Vagina (tissue), 2 donors: ENCODE data around the gene CROT. TPM values are rescaled to one million over a fixed set of nuclear protein-coding genes. Genes with fewer than 3 reads are reported as not detected.

ENCODE experiments used
- DNase-seq, 2 donors: peaks; one replicate each; pipeline ENCODE4 v3.0.0-alpha.2; 2017; ENCODE audit errors: extremely low spot score in 2 of 2
- H3K27ac ChIP-seq: fragments of 200-600 bp; sonication (generic); one replicate; pipeline ENCODE4 v1.5.1; 2019
- H3K27me3 ChIP-seq: fragments of 200-600 bp; sonication (generic); one replicate; pipeline ENCODE4 v1.5.1; 2019
- H3K36me3 ChIP-seq, 2 donors: fragments of 200-600 bp; sonication (generic); one replicate each; pipeline ENCODE4 v1.5.1; 2017 to 2019
- H3K4me1 ChIP-seq: fragments of 200-600 bp; sonication (generic); one replicate; pipeline ENCODE4 v1.5.1; 2019
- H3K4me3 ChIP-seq, 2 donors: fragments of 200-600 bp; sonication (generic); 1 replicate in 1 of 2; 2 replicates in 1 of 2; pipeline ENCODE4 v1.5.1; 2016 to 2019
- H3K9me3 ChIP-seq: fragments of 200-600 bp; sonication (generic); one replicate; pipeline ENCODE4 v1.5.1; 2019
- POLR2A ChIP-seq, 2 donors: fragments of 450-650 bp; IDR thresholded peaks; one replicate each; pipeline ENCODE4 v1.6.1; 2017; ENCODE audit warnings: antibody characterized with exemption in 2 of 2, mild to moderate bottlenecking in 2 of 2, moderate library complexity in 2 of 2
- POLR2AphosphoS5 ChIP-seq, 2 donors: sonication (generic); formaldehyde crosslinking; IDR thresholded peaks; one replicate each; pipeline ENCODE4 v1.9.0; 2017; ENCODE audit warnings: antibody characterized with exemption in 2 of 2, mild to moderate bottlenecking in 2 of 2, low read depth in 1 of 2; ENCODE audit not compliant: insufficient read depth in 1 of 2
- intact Hi-C: fragments of 100-400 bp; cut with DNase I; formaldehyde crosslinking; loops from one replicate; pipeline ENCODE4 v1.15.1; 2023
- total RNA-seq: library from RNA; depleted of rRNA; stranded (reverse); fragments of >200 nt; gene quantifications from one replicate; pipeline ENCODE4 v1.2.3, GENCODE V29; 2016
- TF ChIP-seq, protein P1 (sequence below), 3 experiments: fragments of 450-650 bp in 2 of 3; fragments of 200-600 bp in 1 of 3; sonication (generic) in 1 of 3; IDR thresholded peaks; one replicate each; pipeline ENCODE4 v1.5.1; 2017 to 2019; ENCODE audit warnings: antibody characterized with exemption in 3 of 3, mild to moderate bottlenecking in 2 of 3, moderate library complexity in 2 of 3

Gene CROT
- total RNA-seq, 1 donor from 2014 or later: 38.1 TPM

DNA sequence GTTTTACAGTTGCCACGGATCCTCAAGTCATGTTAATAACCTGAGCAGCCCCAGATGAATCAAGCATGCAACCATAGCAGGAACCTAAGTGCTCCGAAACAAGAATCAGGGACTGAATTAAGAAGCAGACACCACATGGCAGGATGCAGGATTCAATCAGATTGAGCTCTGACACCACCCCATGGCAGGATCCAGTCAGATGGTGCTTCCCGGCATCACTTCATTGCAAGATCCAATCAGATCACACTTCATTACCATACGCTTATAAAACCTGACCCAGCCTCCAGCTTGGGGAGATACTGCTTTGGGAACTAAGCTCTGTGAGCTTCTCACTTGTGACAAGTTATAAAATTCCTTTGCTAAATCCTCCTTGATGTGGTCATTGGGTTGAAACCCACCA is 74.7 kb downstream of the CROT start:
- no peaks in the 10 kb centered on the region for H3K36me3 ChIP-seq
- no peaks in the 10 kb centered on the region for H3K9me3 ChIP-seq
- DNase-seq: no peak
- no peaks in the 10 kb centered on the region for H3K4me1 ChIP-seq
- H3K4me3 ChIP-seq: no peak overlapping the region
- intact Hi-C loops: no loop called here
- no peak overlapping the region for H3K27ac ChIP-seq
- TF ChIP-seq, protein P1, sequence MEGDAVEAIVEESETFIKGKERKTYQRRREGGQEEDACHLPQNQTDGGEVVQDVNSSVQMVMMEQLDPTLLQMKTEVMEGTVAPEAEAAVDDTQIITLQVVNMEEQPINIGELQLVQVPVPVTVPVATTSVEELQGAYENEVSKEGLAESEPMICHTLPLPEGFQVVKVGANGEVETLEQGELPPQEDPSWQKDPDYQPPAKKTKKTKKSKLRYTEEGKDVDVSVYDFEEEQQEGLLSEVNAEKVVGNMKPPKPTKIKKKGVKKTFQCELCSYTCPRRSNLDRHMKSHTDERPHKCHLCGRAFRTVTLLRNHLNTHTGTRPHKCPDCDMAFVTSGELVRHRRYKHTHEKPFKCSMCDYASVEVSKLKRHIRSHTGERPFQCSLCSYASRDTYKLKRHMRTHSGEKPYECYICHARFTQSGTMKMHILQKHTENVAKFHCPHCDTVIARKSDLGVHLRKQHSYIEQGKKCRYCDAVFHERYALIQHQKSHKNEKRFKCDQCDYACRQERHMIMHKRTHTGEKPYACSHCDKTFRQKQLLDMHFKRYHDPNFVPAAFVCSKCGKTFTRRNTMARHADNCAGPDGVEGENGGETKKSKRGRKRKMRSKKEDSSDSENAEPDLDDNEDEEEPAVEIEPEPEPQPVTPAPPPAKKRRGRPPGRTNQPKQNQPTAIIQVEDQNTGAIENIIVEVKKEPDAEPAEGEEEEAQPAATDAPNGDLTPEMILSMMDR (IDR thresholded peaks at IDR 0.05): no peak
- TF ChIP-seq POLR2A (IDR thresholded peaks at IDR 0.05) (no peak), POLR2AphosphoS5 (IDR thresholded peaks at IDR 0.05; ENCODE audit: insufficient read depth in 1 of 2, low read depth in 1 of 2) (no peak)
- no peaks in the 10 kb centered on the region for H3K27me3 ChIP-seq

DNA sequence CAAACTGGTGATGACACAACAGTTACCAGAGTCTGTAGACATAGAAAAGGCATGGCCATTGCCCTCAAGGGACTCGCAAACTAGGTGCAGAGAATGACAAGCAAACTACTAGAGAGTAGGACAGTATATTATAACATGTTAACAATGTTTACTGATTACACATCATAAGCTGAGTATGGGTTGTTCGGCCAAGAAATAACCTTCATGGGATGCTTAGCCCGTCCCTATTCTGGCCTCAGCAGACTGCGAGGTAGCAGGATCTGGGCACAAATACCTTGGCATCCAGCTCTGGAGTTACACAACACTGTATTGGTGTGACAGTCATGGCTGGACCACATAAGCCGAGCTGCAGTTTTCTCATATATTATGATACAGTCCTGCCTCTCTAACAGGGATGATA is 78.6 kb downstream of the CROT start:
- Histone ChIP-seq H3K27me3 (no peaks in the 10 kb centered on the region), H3K9me3 (no peaks in the 10 kb centered on the region), H3K4me3 (no peak overlapping the region), H3K36me3 (no peaks in the 10 kb centered on the region), H3K4me1 (no peaks in the 10 kb centered on the region), H3K27ac (no peak overlapping the region)
- intact Hi-C loops: no loop called here
- DNase-seq: no peak
- TF ChIP-seq, protein P1 (IDR thresholded peaks at IDR 0.05): no peak
- TF ChIP-seq POLR2A (IDR thresholded peaks at IDR 0.05) (no peak), POLR2AphosphoS5 (IDR thresholded peaks at IDR 0.05; ENCODE audit: insufficient read depth in 1 of 2, low read depth in 1 of 2) (no peak)

DNA sequence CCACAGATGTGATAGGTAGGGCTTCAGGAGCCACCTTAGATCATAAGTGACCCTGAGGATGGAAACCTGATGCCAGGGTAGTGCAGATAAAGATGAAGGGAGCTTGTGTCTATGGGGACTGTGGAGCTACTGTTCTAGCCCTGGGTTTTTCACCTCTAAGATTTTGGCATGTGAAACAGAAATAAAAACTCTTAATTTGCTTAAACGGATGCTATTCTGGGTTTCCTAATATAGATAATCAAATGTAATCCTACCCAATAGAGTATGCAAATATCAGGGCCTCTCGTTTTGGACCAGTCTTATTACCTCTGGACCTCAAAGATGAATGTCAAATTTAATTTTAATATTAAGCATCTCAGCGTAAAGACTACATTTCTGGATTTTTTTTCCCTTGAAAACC is 80.7 kb downstream of the CROT start:
- H3K36me3 ChIP-seq: no peaks in the 10 kb centered on the region
- H3K4me1 ChIP-seq: no peaks in the 10 kb centered on the region
- no peaks in the 10 kb centered on the region for H3K9me3 ChIP-seq
- intact Hi-C loops: no loop called here
- no peaks in the 10 kb centered on the region for H3K27me3 ChIP-seq
- no peak overlapping the region for H3K4me3 ChIP-seq
- TF ChIP-seq, protein P1 (IDR thresholded peaks at IDR 0.05): no peak
- TF ChIP-seq POLR2A (IDR thresholded peaks at IDR 0.05) (no peak), POLR2AphosphoS5 (IDR thresholded peaks at IDR 0.05; ENCODE audit: insufficient read depth in 1 of 2, low read depth in 1 of 2) (no peak)
- H3K27ac ChIP-seq: no peak overlapping the region
- no peak for DNase-seq

DNA sequence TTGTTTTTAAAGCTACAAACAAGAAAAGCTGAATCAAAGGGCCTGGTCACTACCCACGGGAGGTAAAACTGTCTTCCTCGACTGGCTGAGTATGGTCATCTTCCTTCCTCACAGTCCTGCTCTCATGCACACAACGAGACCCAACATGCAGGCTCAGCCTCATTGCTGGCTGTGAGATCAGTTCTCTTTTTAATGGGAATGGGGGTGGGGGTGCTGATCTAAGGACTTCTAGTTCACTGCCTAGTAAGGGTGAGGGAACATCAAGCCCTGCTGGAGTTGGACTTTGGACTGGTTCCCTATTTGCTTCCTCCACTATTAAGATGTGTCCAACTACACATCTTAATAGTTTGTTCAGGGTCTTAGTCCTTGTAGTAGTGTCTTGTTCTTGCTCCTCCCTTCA is 81.8 kb downstream of the CROT start:
- Histone ChIP-seq H3K4me3 (no peak overlapping the region), H3K27me3 (no peaks in the 10 kb centered on the region), H3K36me3 (no peaks in the 10 kb centered on the region), H3K27ac (no peak overlapping the region), H3K9me3 (no peaks in the 10 kb centered on the region), H3K4me1 (no peaks in the 10 kb centered on the region)
- DNase-seq: no peak
- intact Hi-C loops: no loop called here
- TF ChIP-seq POLR2A (IDR thresholded peaks at IDR 0.05) (no peak), POLR2AphosphoS5 (IDR thresholded peaks at IDR 0.05; ENCODE audit: insufficient read depth in 1 of 2, low read depth in 1 of 2) (no peak)
- TF ChIP-seq, protein P1 (IDR thresholded peaks at IDR 0.05): no peak

DNA sequence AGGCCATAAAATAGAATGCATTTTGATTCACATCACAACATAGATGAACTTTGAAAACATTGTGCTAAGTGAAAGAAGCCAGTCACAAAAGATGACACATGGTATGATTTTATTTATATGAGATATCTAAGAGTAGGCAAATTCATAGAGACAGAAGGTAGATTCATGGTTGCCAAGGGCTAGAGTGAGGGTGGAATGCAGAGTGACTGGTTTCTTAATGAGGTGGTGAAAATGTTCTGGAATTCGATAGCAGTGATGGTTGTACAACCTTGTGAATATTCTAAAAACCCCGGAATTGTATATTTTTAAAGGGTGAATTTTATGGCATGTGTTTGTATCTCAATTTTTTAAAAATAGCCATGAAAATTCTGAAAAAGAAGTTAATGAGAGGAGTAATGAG is 87.1 kb downstream of the CROT start:
- no peaks in the 10 kb centered on the region for H3K27me3 ChIP-seq
- H3K4me1 ChIP-seq: no peaks in the 10 kb centered on the region
- no peaks in the 10 kb centered on the region for H3K9me3 ChIP-seq
- TF ChIP-seq, protein P1 (IDR thresholded peaks at IDR 0.05): no peak
- TF ChIP-seq POLR2A (IDR thresholded peaks at IDR 0.05): no peak
- TF ChIP-seq POLR2AphosphoS5 (IDR thresholded peaks at IDR 0.05; ENCODE audit: insufficient read depth in 1 of 2, low read depth in 1 of 2): no peak
- H3K4me3 ChIP-seq: no peak overlapping the region
- no peaks in the 10 kb centered on the region for H3K36me3 ChIP-seq
- no peak overlapping the region for H3K27ac ChIP-seq
- intact Hi-C loops: no loop called here
- DNase-seq: no peak
